T follicular helper cell (primary cell): Measurements from ENCODE around the gene UNC93A.
"Not testable (repeated sequence)": the region's sequence is repeated elsewhere in the genome, so short reads cannot be mapped to it uniquely, and the experiment has no call there.

Experiments used
- DNase-seq: peaks from one replicate; pipeline ENCODE4 v3.0.0-alpha.2; 2020; ENCODE audit warnings: low read depth

UNC93A gene

GRCh38 chr6:167341038-167341583 lies 50.0 kb downstream of the UNC93A start:
- no peak for DNase-seq

GRCh38 chr6:167341665-167342655 lies 50.8 kb downstream of the UNC93A start:
- no peak for DNase-seq

GRCh38 chr6:167342879-167343610 lies 51.9 kb downstream of the UNC93A start:
- DNase-seq, result no peak

- DNase-seq, result no peak
Observed at GRCh38 chr6:167345348-167345747, 54.2 kb downstream of the UNC93A start.

GRCh38 chr6:167345960-167346359 lies 54.8 kb downstream of the UNC93A start:
- no peak for DNase-seq

- no peak for DNase-seq
Observed at GRCh38 chr6:167347226-167347625, 56.1 kb downstream of the UNC93A start.

GRCh38 chr6:167349631-167350274 lies 58.6 kb downstream of the UNC93A start:
- no peak for DNase-seq

- DNase-seq, result no peak
Observed at GRCh38 chr6:167350275-167350696, 59.2 kb downstream of the UNC93A start.

- DNase-seq, result peak; percentile 56
Observed at GRCh38 chr6:167350731-167351655, 59.9 kb downstream of the UNC93A start.

- DNase-seq, result no peak
Observed at GRCh38 chr6:167351656-167352345, 60.7 kb downstream of the UNC93A start.

GRCh38 chr6:167356874-167357273 lies 65.8 kb downstream of the UNC93A start:
- DNase-seq, result no peak

- not testable (repeated sequence) for DNase-seq
Observed at GRCh38 chr6:167358394-167358793, 67.3 kb downstream of the UNC93A start.

GRCh38 chr6:167361170-167361569 lies 70.1 kb downstream of the UNC93A start:
- DNase-seq, result not testable (repeated sequence)
